Tibial artery (tissue), 4 donors: ENCODE results near the gene CHMP5.
A peak's percentile ranks its signal among the peaks of the same experiment; 100 is the strongest.

Source experiments
- DNase-seq, 2 donors: peaks; one replicate each; pipeline ENCODE4 v3.0.0-alpha.2; 2019
- H3K27ac ChIP-seq, 2 donors: fragments of 200-600 bp; sonication (generic) in 1 of 2; 1 replicate in 1 of 2; 2 replicates in 1 of 2; pipeline ENCODE4 v1.5.1; 2018 to 2019; ENCODE audit warnings: mild to moderate bottlenecking in 1 of 2
- H3K27me3 ChIP-seq, 2 donors: fragments of 200-600 bp; sonication (generic) in 1 of 2; one replicate each; pipeline versions ENCODE4 v1.5.1 to v1.6.0; 2016 to 2019
- H3K36me3 ChIP-seq, 3 donors: fragments of 200-600 bp; sonication (generic) in 2 of 3; one replicate each; pipeline ENCODE4 v1.5.1; 2016 to 2019; ENCODE audit warnings: mild to moderate bottlenecking in 2 of 3
- H3K4me1 ChIP-seq, 4 donors: fragments of 200-600 bp; sonication (generic) in 2 of 4; 1 replicate in 3 of 4; 2 replicates in 1 of 4; pipeline ENCODE4 v1.5.1; 2016 to 2019
- H3K4me3 ChIP-seq, 2 donors: fragments of 200-600 bp; sonication (generic) in 1 of 2; 1 replicate in 1 of 2; 2 replicates in 1 of 2; pipeline ENCODE4 v1.5.1; 2018 to 2019; ENCODE audit warnings: mild to moderate bottlenecking in 2 of 2
- H3K9me3 ChIP-seq, 3 donors: fragments of 200-600 bp; sonication (generic) in 1 of 3; one replicate each; pipeline ENCODE4 v1.5.1; 2016 to 2019
- CTCF ChIP-seq, 2 experiments: fragments of 200-600 bp in 1 of 2; fragments of 450-650 bp in 1 of 2; IDR thresholded peaks; one replicate each; pipeline ENCODE4 v1.5.1; 2017 to 2019; ENCODE audit warnings: antibody characterized with exemption in 2 of 2, mild to moderate bottlenecking in 1 of 2, moderate library complexity in 1 of 2
- intact Hi-C: fragments of 100-400 bp; cut with DNase I; formaldehyde crosslinking; loops from one replicate; pipeline ENCODE4 v1.15.0; 2023; ENCODE audit warnings: low total_unique reads

Gene CHMP5

GRCh38 chr9:33294670-33295432 lies 30.0 kb downstream of the CHMP5 start:
- Histone ChIP-seq H3K9me3 (no peaks in the 10 kb centered on the region), H3K4me1 (peaks cover 0 to 77% (median 52%) of the 10 kb centered on the region in 4 donors), H3K27ac (no peak overlapping the region), H3K4me3 (no peak overlapping the region), H3K36me3 (peaks cover 34 to 59% (median 56%) of the 10 kb centered on the region in 3 donors), H3K27me3 (no peaks in the 10 kb centered on the region)
- no peak for TF ChIP-seq CTCF (IDR thresholded peaks at IDR 0.05)
- intact Hi-C loops: no loop called here
- DNase-seq: no peak

- no peak for DNase-seq
- Histone ChIP-seq H3K36me3 (peaks cover 34 to 66% (median 60%) of the 10 kb centered on the region in 3 donors), H3K4me1 (peaks cover 0 to 77% (median 53%) of the 10 kb centered on the region in 4 donors), H3K9me3 (no peaks in the 10 kb centered on the region), H3K27ac (no peak overlapping the region), H3K4me3 (no peak overlapping the region), H3K27me3 (no peaks in the 10 kb centered on the region)
- intact Hi-C loops: no loop called here
- no peak for TF ChIP-seq CTCF (IDR thresholded peaks at IDR 0.05)
Measured at GRCh38 chr9:33295571-33295970, 30.7 kb downstream of the CHMP5 start.

- H3K36me3 ChIP-seq: peaks cover 45 to 84% (median 79%) of the 10 kb centered on the region in 3 donors
- no peaks in the 10 kb centered on the region for H3K9me3 ChIP-seq
- intact Hi-C loops: no loop called here
- peaks cover 0 to 63% (median 38%) of the 10 kb centered on the region in 4 donors for H3K4me1 ChIP-seq
- no peak for TF ChIP-seq CTCF (IDR thresholded peaks at IDR 0.05)
- H3K27me3 ChIP-seq: no peaks in the 10 kb centered on the region
- H3K27ac ChIP-seq: no peak overlapping the region
- DNase-seq: peak; percentile 66 to 73
- no peak overlapping the region for H3K4me3 ChIP-seq
Measured at GRCh38 chr9:33297432-33297831, 32.6 kb downstream of the CHMP5 start.

GRCh38 chr9:33300546-33300945 lies 35.7 kb downstream of the CHMP5 start:
- Histone ChIP-seq H3K4me3 (no peak overlapping the region), H3K27ac (no peak overlapping the region), H3K27me3 (no peaks in the 10 kb centered on the region), H3K4me1 (peaks cover 0 to 36% (median 26%) of the 10 kb centered on the region in 4 donors), H3K36me3 (peaks cover 62 to 99% (median 89%) of the 10 kb centered on the region in 3 donors), H3K9me3 (no peaks in the 10 kb centered on the region)
- no peak for TF ChIP-seq CTCF (IDR thresholded peaks at IDR 0.05)
- no peak for DNase-seq
- intact Hi-C loops: no loop called here

GRCh38 chr9:33304362-33304761 lies 39.5 kb downstream of the CHMP5 start:
- Histone ChIP-seq H3K4me1 (peaks cover 0 to 3% (median 0%) of the 10 kb centered on the region in 4 donors), H3K27me3 (no peaks in the 10 kb centered on the region), H3K4me3 (no peak overlapping the region), H3K36me3 (peaks cover 82 to 99% (median 94%) of the 10 kb centered on the region in 3 donors), H3K27ac (no peak overlapping the region), H3K9me3 (no peaks in the 10 kb centered on the region)
- no peak for TF ChIP-seq CTCF (IDR thresholded peaks at IDR 0.05)
- intact Hi-C loops: no loop called here
- DNase-seq: no peak
